ENCODE data around the gene EMC7.

DNA sequence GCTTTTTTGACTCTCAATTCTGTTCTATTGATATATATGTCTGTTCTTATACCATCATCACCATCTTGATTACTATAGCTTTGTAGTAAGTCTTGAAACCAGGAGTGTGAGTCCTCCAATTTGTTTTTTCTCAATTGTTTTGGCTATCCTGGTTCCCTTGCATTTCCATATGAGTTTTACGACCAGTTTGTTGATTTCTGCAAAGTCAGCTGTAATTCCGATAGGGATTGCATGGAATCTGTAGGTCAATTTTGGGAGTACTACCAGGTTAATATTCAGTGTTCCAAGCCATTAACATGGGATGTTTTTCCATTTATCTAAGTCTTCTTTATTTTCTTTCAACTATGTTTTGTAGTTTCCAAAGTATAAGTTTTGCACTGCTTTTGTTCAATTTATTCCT is 27.2 kb upstream of the EMC7 start:
- no peak for TF ChIP-seq POLR2A (IDR thresholded peaks at IDR 0.05)
- TF ChIP-seq EP300 (IDR thresholded peaks at IDR 0.05): no peak
